ENCODE data around the gene STX2.

Gene STX2

DNA sequence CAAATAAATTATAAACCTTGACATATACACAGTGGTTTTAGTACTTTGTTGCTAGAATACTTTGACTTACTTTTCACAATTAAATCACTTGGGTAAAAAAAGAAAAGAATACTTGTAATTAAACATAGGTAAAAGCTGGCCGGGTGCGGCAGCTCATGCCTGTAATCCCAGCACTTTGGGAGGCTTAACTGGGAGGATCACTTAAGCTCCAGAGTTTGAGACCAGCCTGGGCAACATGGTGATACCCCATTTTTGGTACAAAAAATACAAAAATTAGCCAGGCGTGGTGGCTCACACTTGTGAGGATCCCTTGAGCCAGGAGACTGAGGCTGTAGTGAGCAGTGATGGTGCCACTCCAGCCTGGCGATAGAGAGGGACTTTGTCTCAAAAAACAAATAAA lies 7.8 kb downstream of the STX2 start:
- H3K9me3 ChIP-seq (ENCODE audit: severe bottlenecking): no peaks in the 10 kb centered on the region
- no peak overlapping the region for H3K4me3 ChIP-seq (ENCODE audit: low read depth, low read length)
- no peak overlapping the region for H3K27ac ChIP-seq
- peak; percentile 42 for DNase-seq
- TF ChIP-seq, protein P1, sequence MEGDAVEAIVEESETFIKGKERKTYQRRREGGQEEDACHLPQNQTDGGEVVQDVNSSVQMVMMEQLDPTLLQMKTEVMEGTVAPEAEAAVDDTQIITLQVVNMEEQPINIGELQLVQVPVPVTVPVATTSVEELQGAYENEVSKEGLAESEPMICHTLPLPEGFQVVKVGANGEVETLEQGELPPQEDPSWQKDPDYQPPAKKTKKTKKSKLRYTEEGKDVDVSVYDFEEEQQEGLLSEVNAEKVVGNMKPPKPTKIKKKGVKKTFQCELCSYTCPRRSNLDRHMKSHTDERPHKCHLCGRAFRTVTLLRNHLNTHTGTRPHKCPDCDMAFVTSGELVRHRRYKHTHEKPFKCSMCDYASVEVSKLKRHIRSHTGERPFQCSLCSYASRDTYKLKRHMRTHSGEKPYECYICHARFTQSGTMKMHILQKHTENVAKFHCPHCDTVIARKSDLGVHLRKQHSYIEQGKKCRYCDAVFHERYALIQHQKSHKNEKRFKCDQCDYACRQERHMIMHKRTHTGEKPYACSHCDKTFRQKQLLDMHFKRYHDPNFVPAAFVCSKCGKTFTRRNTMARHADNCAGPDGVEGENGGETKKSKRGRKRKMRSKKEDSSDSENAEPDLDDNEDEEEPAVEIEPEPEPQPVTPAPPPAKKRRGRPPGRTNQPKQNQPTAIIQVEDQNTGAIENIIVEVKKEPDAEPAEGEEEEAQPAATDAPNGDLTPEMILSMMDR (IDR thresholded peaks at IDR 0.05; ENCODE audit: low read depth, low read length): no peak
- peaks cover 5% of the 10 kb centered on the region for H3K36me3 ChIP-seq
- H3K27me3 ChIP-seq (ENCODE audit: insufficient read depth, low read depth, severe bottlenecking): no peaks in the 10 kb centered on the region

DNA sequence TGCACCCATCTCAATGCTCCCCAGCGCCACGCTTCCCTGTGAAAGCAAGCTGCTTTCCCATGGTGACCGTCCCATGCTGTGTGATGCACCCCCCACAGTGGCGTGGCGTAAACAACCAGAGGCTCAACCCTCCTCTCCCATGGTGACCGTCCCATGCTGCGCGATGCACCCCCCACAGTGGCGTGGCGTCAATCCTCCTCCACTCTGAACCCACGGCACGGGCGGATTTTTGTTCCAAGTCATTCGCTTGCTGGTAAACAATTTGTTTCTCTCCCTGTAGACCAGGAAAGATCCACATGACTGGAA lies 8.9 kb downstream of the STX2 start:
- H3K4me3 ChIP-seq (ENCODE audit: low read depth, low read length): no peak overlapping the region
- no peaks in the 10 kb centered on the region for H3K27me3 ChIP-seq (ENCODE audit: insufficient read depth, low read depth, severe bottlenecking)
- peaks cover 16% of the 10 kb centered on the region for H3K36me3 ChIP-seq
- H3K9me3 ChIP-seq (ENCODE audit: severe bottlenecking): no peaks in the 10 kb centered on the region
- TF ChIP-seq, protein P1 (IDR thresholded peaks at IDR 0.05; ENCODE audit: low read depth, low read length): no peak
- no peak for DNase-seq
- H3K27ac ChIP-seq: no peak overlapping the region

GRCh38 chr12:130829391-130830245 lies 9.4 kb downstream of the STX2 start:
- no peak overlapping the region for H3K27ac ChIP-seq

GRCh38 chr12:130828895-130829294 lies 10.2 kb downstream of the STX2 start:
- Histone ChIP-seq H3K9me3 (ENCODE audit: severe bottlenecking) (no peaks in the 10 kb centered on the region), H3K4me3 (ENCODE audit: low read depth, low read length) (no peak overlapping the region), H3K27ac (no peak overlapping the region), H3K27me3 (ENCODE audit: insufficient read depth, low read depth, severe bottlenecking) (no peaks in the 10 kb centered on the region), H3K36me3 (peaks cover 19% of the 10 kb centered on the region)
- TF ChIP-seq, protein P1 (IDR thresholded peaks at IDR 0.05; ENCODE audit: low read depth, low read length): no peak
- DNase-seq: no peak

More at GRCh38 chr12:130829391-130830245, 9.4 kb downstream of the STX2 start:
- TF ChIP-seq, protein P1 (IDR thresholded peaks at IDR 0.05; ENCODE audit: low read depth, low read length): no peak
- Histone ChIP-seq H3K9me3 (ENCODE audit: severe bottlenecking) (no peaks in the 10 kb centered on the region), H3K4me3 (ENCODE audit: low read depth, low read length) (no peak overlapping the region), H3K36me3 (peaks cover 17% of the 10 kb centered on the region), H3K27me3 (ENCODE audit: insufficient read depth, low read depth, severe bottlenecking) (no peaks in the 10 kb centered on the region)
- no peak for DNase-seq

- H3K27me3 ChIP-seq (ENCODE audit: insufficient read depth, low read depth, severe bottlenecking): no peaks in the 10 kb centered on the region
- no peaks in the 10 kb centered on the region for H3K9me3 ChIP-seq (ENCODE audit: severe bottlenecking)
- H3K27ac ChIP-seq: peak overlapping the region; percentile 16; the same call in 1 of the 2 replicates
- no peak overlapping the region for H3K4me3 ChIP-seq (ENCODE audit: low read depth, low read length)
- DNase-seq: no peak
- H3K36me3 ChIP-seq: peaks cover 33% of the 10 kb centered on the region
- TF ChIP-seq, protein P1 (IDR thresholded peaks at IDR 0.05; ENCODE audit: low read depth, low read length): no peak
Observed at GRCh38 chr12:130827432-130827831, 11.6 kb downstream of the STX2 start.
